Measurements from ENCODE around the gene COL5A1. TPM values are rescaled to one million over a fixed set of nuclear protein-coding genes. Genes with fewer than 3 reads are reported as not detected.

Gene COL5A1
- total and polyA plus RNA-seq, 2 experiments from 2014 or later = 2.5 to 13.1 TPM

- Mint-ChIP-seq H3K27me3 (ENCODE audit: insufficient read depth, low read depth, poor library complexity) (no peaks in the 10 kb centered on the region), H3K9me3 (peaks cover 21% of the 10 kb centered on the region), H3K36me3 (ENCODE audit: low read depth) (peaks cover 11% of the 10 kb centered on the region; the same call in 1 of the 3 replicates), H3K27ac (no peak overlapping the region), H3K4me1 (no peaks in the 10 kb centered on the region), H3K4me3 (no peak overlapping the region)
- Histone ChIP-seq H3K4me3 (no peak overlapping the region), H3K27ac (ENCODE audit: low read depth) (no peak overlapping the region), H3K36me3 (ENCODE audit: insufficient read depth) (no peaks in the 10 kb centered on the region), H3F3A (replicated peaks; ENCODE audit: low read depth) (no peaks in the 10 kb centered on the region), H3K4me1 (ENCODE audit: insufficient read depth) (no peaks in the 10 kb centered on the region), H2AFZ (no peak overlapping the region), H3K9me2 (ENCODE audit: insufficient read depth) (no peaks in the 10 kb centered on the region), H4K20me1 (replicated peaks; ENCODE audit: insufficient read depth) (no peaks in the 10 kb centered on the region), H3K79me2 (replicated peaks; ENCODE audit: insufficient read depth) (no peaks in the 10 kb centered on the region), H3K27me3 (ENCODE audit: insufficient read depth) (no peaks in the 10 kb centered on the region), H3K4me2 (no peak overlapping the region)
- DNase-seq (ENCODE audit: low spot score) (no peak), ATAC-seq (no peak)
- TF ChIP-seq NANOG (IDR thresholded peaks at IDR 0.05; ENCODE audit: borderline replicate concordance) (no peak), ZNF114 (CRISPR knock-in tag; IDR thresholded peaks at IDR 0.05) (no peak), EZH2 (IDR thresholded peaks at IDR 0.05; ENCODE audit: low read depth, unreplicated experiment) (no peak), POLR2AphosphoS5 (IDR thresholded peaks at IDR 0.05; ENCODE audit: low read depth) (no peak), JUNB (IDR thresholded peaks at IDR 0.05; ENCODE audit: unreplicated experiment) (no peak), CTCF (conservative IDR thresholded peaks at IDR 0.05; ENCODE audit: low read depth in 2 of 2) (no peak), REST (IDR thresholded peaks at IDR 0.05; ENCODE audit: unreplicated experiment) (no peak), ETS1 (IDR thresholded peaks at IDR 0.05) (no peak), ZNF462 (CRISPR knock-in tag; IDR thresholded peaks at IDR 0.05) (no peak), STAT1 (IDR thresholded peaks at IDR 0.05; ENCODE audit: unreplicated experiment) (no peak), ZNF331 (CRISPR knock-in tag; IDR thresholded peaks at IDR 0.05; ENCODE audit: low read depth) (no peak), CREB1 (CRISPR knock-in tag; IDR thresholded peaks at IDR 0.05; ENCODE audit: low read depth) (no peak), EZH2phosphoT487 (IDR thresholded peaks at IDR 0.05; ENCODE audit: unreplicated experiment) (no peak)
These were observed 251.3 kb downstream of the COL5A1 start for GRCh38 chr9:134892820-134893420.

Data from GM23338 (cell line).